ENCODE results near the gene RNF212.

- no peak for TF ChIP-seq CTCF (IDR thresholded peaks at IDR 0.05)
- TF ChIP-seq POLR2A (IDR thresholded peaks at IDR 0.05), result no peak
Measured at GRCh38 chr4:1060121-1060520, 53.2 kb downstream of the RNF212 start.
